HAP-1 (cell line): ENCODE data around the gene PKD2L1.

Experiments used
- DNase-seq, 2 experiments: peaks; one replicate each; pipeline ENCODE4 v3.0.0-alpha.2; 2016 to 2020; ENCODE audit warnings: low spot score in 2 of 2
- H3K27me3 ChIP-seq: fragments of 250-450 bp; sonication (Bioruptor Pico); 2 replicates; pipeline ENCODE4 v1.5.1; 2020; ENCODE audit warnings: low read depth, mild to moderate bottlenecking, moderate library complexity
- H3K36me3 ChIP-seq: fragments of 250-450 bp; sonication (Bioruptor Pico); replicated peaks from 2 replicates; pipeline ENCODE4 v1.5.1; 2020; ENCODE audit warnings: mild to moderate bottlenecking
- H3K4me1 ChIP-seq: fragments of 250-450 bp; sonication (Bioruptor Pico); 2 replicates; pipeline ENCODE4 v1.5.1; 2020; ENCODE audit warnings: mild to moderate bottlenecking
- H3K4me3 ChIP-seq: fragments of 250-450 bp; sonication (Bioruptor Pico); 2 replicates; pipeline ENCODE4 v1.5.1; 2020; ENCODE audit warnings: mild to moderate bottlenecking, moderate library complexity
- H3K9me3 ChIP-seq: fragments of 250-450 bp; sonication (Bioruptor Pico); 2 replicates; pipeline ENCODE4 v1.5.1; 2020; ENCODE audit warnings: mild to moderate bottlenecking, moderate library complexity
- in situ Hi-C: fragments of 300-500 bp; cut with MboI; formaldehyde crosslinking; loops from 3 replicates; pipeline ENCODE4 v1.14.3; 2020; ENCODE audit warnings: low sequenced_read_pairs, inconsistent platforms, mixed read lengths

The PKD2L1 gene

GRCh38 chr10:100333661-100334440 is 3.8 kb upstream of the PKD2L1 start:
- in situ Hi-C loops: no loop called here
- Histone ChIP-seq H3K27me3 (peaks cover 19% of the 10 kb centered on the region; the same call in 1 of the 2 replicates), H3K36me3 (no peaks in the 10 kb centered on the region), H3K9me3 (no peaks in the 10 kb centered on the region), H3K4me1 (no peaks in the 10 kb centered on the region), H3K4me3 (no peak overlapping the region)
- DNase-seq: no peak

DNA sequence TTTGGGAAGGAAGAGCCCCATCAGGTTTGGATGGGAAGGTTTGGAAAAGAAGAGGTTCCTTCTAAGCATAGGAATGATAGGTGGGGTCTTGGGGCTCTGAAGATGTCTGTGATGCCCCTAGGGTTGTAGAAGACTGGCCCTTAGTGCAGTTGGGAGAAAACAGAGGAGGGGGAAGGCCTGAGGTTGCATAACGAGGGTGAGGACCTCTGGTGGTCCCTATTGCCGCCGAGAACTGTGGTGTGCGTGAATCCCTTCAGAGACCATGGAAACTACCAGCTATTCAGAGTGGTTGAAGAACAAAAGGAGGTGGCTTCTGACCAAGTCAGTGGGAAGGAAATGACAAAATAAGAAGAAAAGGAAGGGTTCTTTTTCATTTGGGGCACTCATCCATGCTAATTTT is 3.1 kb upstream of the PKD2L1 start:
- Histone ChIP-seq H3K36me3 (no peaks in the 10 kb centered on the region), H3K4me1 (no peaks in the 10 kb centered on the region), H3K27me3 (peaks cover 25% of the 10 kb centered on the region), H3K4me3 (no peak overlapping the region), H3K9me3 (no peaks in the 10 kb centered on the region)
- no peak for DNase-seq
- in situ Hi-C loops: no loop called here

- no peak for DNase-seq
- in situ Hi-C loops: no loop called here
- H3K4me3 ChIP-seq: no peak overlapping the region
Observed at GRCh38 chr10:100328198-100328597, 1.8 kb downstream of the PKD2L1 start.

GRCh38 chr10:100327718-100328009 is 2.4 kb downstream of the PKD2L1 start:
- in situ Hi-C loops: no loop called here
- Histone ChIP-seq H3K4me3 (no peak overlapping the region), H3K36me3 (no peaks in the 10 kb centered on the region), H3K27me3 (peaks cover 32% of the 10 kb centered on the region), H3K4me1 (no peaks in the 10 kb centered on the region), H3K9me3 (no peaks in the 10 kb centered on the region)
- no peak for DNase-seq

More at GRCh38 chr10:100328198-100328597, 1.8 kb downstream of the PKD2L1 start:
- H3K4me1 ChIP-seq: no peaks in the 10 kb centered on the region
- no peaks in the 10 kb centered on the region for H3K9me3 ChIP-seq
- peaks cover 29% of the 10 kb centered on the region for H3K27me3 ChIP-seq
- no peaks in the 10 kb centered on the region for H3K36me3 ChIP-seq

DNA sequence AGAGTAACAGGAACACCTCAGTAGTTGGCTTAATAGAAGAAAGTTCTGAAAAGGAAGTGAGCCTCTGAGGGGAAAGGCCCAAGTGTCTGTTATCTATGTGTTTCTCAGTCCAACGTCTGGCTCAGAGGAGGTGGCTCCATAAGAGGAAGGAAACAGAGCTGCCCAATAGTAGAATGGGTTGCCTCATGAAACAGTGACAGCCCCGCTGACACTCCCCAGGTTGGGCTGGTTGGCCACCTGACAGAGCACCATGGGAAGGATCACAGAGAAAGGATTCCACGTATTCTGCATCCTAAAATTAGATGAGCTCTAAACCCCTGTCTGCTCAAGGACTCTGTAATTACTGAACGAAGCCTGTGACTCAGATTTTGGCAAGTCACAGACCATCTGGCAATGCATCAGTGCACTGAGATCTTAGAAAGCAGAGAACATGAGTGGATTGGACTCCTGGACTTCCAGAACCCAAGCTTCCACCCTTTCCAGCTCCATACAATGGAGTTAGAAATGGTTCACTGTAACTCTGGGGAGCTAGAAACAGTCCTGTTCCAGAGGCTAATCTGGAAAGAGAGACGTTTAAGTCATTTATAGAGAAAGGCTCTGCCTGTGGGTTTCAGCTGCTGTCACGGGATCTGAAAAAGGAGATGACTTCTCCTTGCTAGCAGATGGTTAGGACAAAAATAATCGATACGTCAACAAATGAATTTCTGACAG is 2.9 kb downstream of the PKD2L1 start:
- Histone ChIP-seq H3K9me3 (no peaks in the 10 kb centered on the region), H3K4me1 (no peaks in the 10 kb centered on the region), H3K27me3 (peaks cover 31% of the 10 kb centered on the region), H3K4me3 (no peak overlapping the region), H3K36me3 (no peaks in the 10 kb centered on the region)
- DNase-seq: no peak
- in situ Hi-C loops: no loop called here

- no peaks in the 10 kb centered on the region for H3K36me3 ChIP-seq
- H3K4me3 ChIP-seq: no peak overlapping the region
- peaks cover 37% of the 10 kb centered on the region for H3K27me3 ChIP-seq
- no peaks in the 10 kb centered on the region for H3K4me1 ChIP-seq
- in situ Hi-C loops: no loop called here
- DNase-seq: peak in 1 of 2 experiments; percentile 52
- H3K9me3 ChIP-seq: no peaks in the 10 kb centered on the region
Observed at GRCh38 chr10:100325158-100325557, 4.9 kb downstream of the PKD2L1 start.

- Histone ChIP-seq H3K27me3 (peaks cover 14% of the 10 kb centered on the region), H3K4me3 (no peak overlapping the region), H3K9me3 (no peaks in the 10 kb centered on the region), H3K4me1 (no peaks in the 10 kb centered on the region), H3K36me3 (no peaks in the 10 kb centered on the region)
- in situ Hi-C loops: no loop called here
- DNase-seq: no peak
Observed at GRCh38 chr10:100319707-100320402, 10.2 kb downstream of the PKD2L1 start.

DNA sequence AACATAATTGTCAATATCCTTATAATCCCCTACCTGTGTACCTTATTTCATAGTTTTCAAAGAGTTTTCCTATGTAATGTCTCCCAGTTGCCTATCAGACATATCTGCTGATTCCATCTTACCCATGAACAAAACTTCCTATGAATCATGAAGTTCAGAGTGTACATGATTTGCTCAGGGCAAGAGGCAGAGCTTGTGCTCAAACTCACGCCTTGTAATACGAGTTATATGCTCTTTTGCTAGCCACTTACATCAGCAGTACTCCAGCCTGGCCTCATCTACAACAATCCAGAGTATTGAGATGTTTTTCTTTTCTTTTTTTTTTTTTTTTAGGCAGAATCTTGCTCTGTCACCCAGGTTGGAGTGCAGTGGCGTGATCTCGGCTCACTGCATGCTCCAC is 11.8 kb downstream of the PKD2L1 start:
- H3K36me3 ChIP-seq: no peaks in the 10 kb centered on the region
- peaks cover 22% of the 10 kb centered on the region for H3K27me3 ChIP-seq
- H3K4me1 ChIP-seq: no peaks in the 10 kb centered on the region
- H3K9me3 ChIP-seq: no peaks in the 10 kb centered on the region
- DNase-seq: no peak
- in situ Hi-C loops: no loop called here
- H3K4me3 ChIP-seq: no peak overlapping the region

GRCh38 chr10:100315615-100316014 is 14.4 kb downstream of the PKD2L1 start:
- in situ Hi-C loops: no loop called here
- Histone ChIP-seq H3K27me3 (peaks cover 17% of the 10 kb centered on the region), H3K36me3 (no peaks in the 10 kb centered on the region), H3K4me3 (no peak overlapping the region), H3K9me3 (no peaks in the 10 kb centered on the region), H3K4me1 (no peaks in the 10 kb centered on the region)
- DNase-seq: peak in 1 of 2 experiments; percentile 16

DNA sequence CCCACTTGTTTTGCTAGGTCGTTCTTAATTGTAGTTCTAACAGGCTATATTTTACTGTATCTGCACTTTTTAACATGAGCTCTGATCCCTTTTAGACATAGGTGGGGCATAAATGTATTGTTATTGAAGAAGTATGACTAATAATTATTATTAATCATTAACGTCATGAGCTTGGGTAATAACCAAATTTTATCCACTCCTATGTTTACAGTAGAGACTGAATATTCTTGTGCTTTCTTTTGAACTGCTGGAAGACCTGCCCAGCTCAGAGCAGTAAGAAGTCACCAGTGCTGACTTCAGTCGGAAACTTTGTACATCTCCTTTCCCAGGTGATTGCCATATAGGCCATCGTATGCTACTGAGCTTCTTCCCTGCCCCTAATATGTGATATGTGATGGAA is 18.7 kb downstream of the PKD2L1 start:
- Histone ChIP-seq H3K36me3 (no peaks in the 10 kb centered on the region), H3K27me3 (peaks cover 10% of the 10 kb centered on the region; the same call in 1 of the 2 replicates), H3K4me3 (no peak overlapping the region), H3K4me1 (no peaks in the 10 kb centered on the region), H3K9me3 (no peaks in the 10 kb centered on the region)
- in situ Hi-C loops: no loop called here
- DNase-seq: no peak

GRCh38 chr10:100307684-100308083 is 22.3 kb downstream of the PKD2L1 start:
- Histone ChIP-seq H3K36me3 (no peaks in the 10 kb centered on the region), H3K4me3 (no peak overlapping the region), H3K4me1 (no peaks in the 10 kb centered on the region), H3K27me3 (peaks cover 20% of the 10 kb centered on the region), H3K9me3 (no peaks in the 10 kb centered on the region)
- no peak for DNase-seq
- in situ Hi-C loops: no loop called here

DNA sequence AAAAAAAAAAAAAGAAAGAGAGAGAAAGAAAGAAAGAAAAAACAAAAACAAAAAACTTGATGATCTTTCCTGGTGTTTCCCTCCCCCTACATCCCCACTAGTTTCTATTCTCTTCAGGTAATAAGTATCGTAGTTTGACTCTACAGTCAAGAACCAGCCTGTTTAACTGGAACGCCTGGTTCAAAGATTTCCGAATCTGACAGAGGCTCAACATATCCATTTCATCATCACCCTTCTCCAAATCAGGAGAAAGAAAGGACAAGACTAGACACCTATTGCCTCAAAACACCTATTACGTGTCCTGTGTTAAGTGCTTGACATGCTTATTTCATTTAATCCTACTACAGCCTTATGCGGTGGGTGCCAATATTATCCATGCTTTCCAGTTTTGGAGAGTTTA is 23.2 kb downstream of the PKD2L1 start:
- peaks cover 20% of the 10 kb centered on the region for H3K27me3 ChIP-seq
- H3K4me1 ChIP-seq: no peaks in the 10 kb centered on the region

GRCh38 chr10:100304414-100304813 is 25.6 kb downstream of the PKD2L1 start:
- H3K4me1 ChIP-seq: no peaks in the 10 kb centered on the region
- H3K36me3 ChIP-seq: no peaks in the 10 kb centered on the region
- H3K27me3 ChIP-seq: peaks cover 20% of the 10 kb centered on the region
- in situ Hi-C loops: no loop called here
- no peak for DNase-seq
- no peaks in the 10 kb centered on the region for H3K9me3 ChIP-seq
- H3K4me3 ChIP-seq: no peak overlapping the region

More for the DNA sequence above, 23.2 kb downstream of the PKD2L1 start:
- DNase-seq: no peak
- Histone ChIP-seq H3K9me3 (no peaks in the 10 kb centered on the region), H3K36me3 (no peaks in the 10 kb centered on the region), H3K4me3 (no peak overlapping the region)
- in situ Hi-C loops: no loop called here

DNA sequence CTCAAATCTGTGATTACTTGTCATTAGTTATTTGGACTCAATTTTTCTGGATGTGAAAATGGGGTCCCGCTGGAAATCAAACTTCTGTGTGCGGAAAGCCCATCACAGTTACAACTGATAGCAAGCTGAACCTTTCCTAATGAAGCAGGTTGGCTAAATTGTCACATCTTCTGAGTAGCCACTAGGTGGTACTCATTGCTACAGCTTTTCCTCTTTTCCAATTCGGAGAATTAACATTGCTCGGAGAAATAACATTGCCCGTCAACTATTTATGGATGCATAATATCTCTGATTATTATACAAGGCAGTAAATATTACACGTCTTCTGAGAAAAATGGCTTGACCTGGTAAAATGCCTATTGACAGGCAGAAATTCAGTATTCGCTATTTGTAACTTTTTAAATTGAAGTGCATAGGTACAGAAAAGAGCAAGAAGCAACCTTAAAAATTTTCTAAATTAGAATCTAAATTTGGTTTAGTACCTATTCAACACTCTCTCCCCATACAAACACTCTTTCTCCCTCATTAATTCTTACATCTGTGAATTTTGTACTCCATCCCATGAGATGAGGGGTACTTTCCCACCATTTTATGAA is 26.2 kb downstream of the PKD2L1 start:
- H3K27me3 ChIP-seq: peaks cover 20% of the 10 kb centered on the region
- in situ Hi-C loops: no loop called here

More for the DNA sequence above, 26.2 kb downstream of the PKD2L1 start:
- Histone ChIP-seq H3K9me3 (no peaks in the 10 kb centered on the region), H3K4me3 (no peak overlapping the region), H3K4me1 (no peaks in the 10 kb centered on the region), H3K36me3 (no peaks in the 10 kb centered on the region)
- peak in 1 of 2 experiments; percentile 56 for DNase-seq
